HFFc6 (cell line): Measurements from ENCODE around the gene ZNF277. TPM values are rescaled to one million over a fixed set of nuclear protein-coding genes. Genes with fewer than 3 reads are reported as not detected.

Experiments
- DNase-seq: peaks from one replicate; pipeline ENCODE4 v3.0.0-alpha.2; 2018
- H3K27ac Mint-ChIP-seq: 2 replicates; pipeline ENCODE4 v1.8.0; 2020; ENCODE audit warnings: mild to moderate bottlenecking, mixed read lengths
- H3K27me3 Mint-ChIP-seq: 2 replicates; pipeline ENCODE4 v1.8.0; 2021; ENCODE audit warnings: mild to moderate bottlenecking, moderate library complexity, mixed read lengths; ENCODE audit not compliant: insufficient read depth
- H3K36me3 Mint-ChIP-seq: 2 replicates; pipeline ENCODE4 v1.8.0; 2021; ENCODE audit warnings: low read depth, mixed read lengths
- H3K4me1 Mint-ChIP-seq: 2 replicates; pipeline ENCODE4 v1.8.0; 2020; ENCODE audit warnings: low read depth, mixed read lengths
- H3K4me3 Mint-ChIP-seq: 2 replicates; pipeline ENCODE4 v1.8.0; 2020; ENCODE audit warnings: mild to moderate bottlenecking, moderate library complexity, mixed read lengths
- H3K9me3 Mint-ChIP-seq: 2 replicates; pipeline ENCODE4 v1.8.0; 2020; ENCODE audit warnings: mild to moderate bottlenecking, mixed read lengths
- total RNA-seq, 6 experiments: library from RNA; stranded (reverse); fragmentation: NEBNext Ultra II Directional; extraction: Animal tissue kit (Norgen Biotek cat#: 25700); gene quantifications; 2 replicates in 1 of 6; 3 replicates in 5 of 6; pipeline ENCODE4 v1.2.3, GENCODE V29; 2021
- TF ChIP-seq, protein P1 (sequence below): fragments of 200-600 bp; sonication (generic); IDR thresholded peaks from 2 replicates; pipeline ENCODE4 v1.5.0; 2021; ENCODE audit warnings: antibody characterized with exemption, mild to moderate bottlenecking

Gene ZNF277
- total RNA-seq, 6 experiments from 2014 or later = 9.5 to 14.6 (median 13.5) TPM

DNA sequence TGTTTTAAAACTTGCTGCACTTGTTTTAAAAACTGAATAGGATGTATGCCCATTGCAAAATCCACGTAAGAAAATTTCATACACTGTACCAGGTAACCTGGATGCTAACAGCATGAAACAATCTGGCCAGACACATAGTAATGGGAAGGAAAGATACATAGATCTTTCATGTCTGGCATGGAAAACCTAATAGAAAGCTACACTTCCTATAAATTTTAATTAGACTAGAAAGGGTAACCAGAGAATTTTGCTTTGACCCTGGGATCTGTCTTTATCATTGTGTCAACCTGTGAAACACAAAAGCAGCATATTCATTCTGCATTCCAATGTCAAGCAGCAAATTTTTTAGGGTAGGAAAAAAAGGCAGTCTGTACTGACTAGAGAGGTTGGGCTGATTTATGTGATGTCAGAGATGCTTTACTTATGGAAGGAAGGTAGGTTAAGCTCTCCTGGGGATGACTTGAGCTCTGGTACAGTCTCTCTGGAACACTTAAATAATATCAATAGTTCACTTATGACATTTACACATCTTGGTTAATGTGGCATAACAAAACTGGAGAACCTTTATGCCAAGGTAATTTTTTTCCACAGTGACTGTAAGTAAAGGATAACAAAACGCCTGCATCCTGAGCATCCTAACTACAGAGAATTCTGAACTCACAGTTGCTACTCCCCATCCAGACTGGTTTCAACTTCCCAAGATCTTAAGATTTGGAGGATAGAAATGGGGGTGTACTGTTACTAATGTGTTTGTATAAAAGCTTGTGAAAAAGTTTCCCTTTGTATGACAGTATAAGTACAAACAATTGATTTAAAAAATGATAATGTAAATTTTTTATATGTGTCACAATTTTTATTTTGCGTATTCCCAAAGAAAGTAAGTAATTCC is 45.0 kb upstream of the ZNF277 start:
- Mint-ChIP-seq H3K36me3 (no peaks in the 10 kb centered on the region), H3K4me3 (no peak overlapping the region), H3K4me1 (peaks cover 30% of the 10 kb centered on the region), H3K27ac (no peak overlapping the region), H3K9me3 (no peaks in the 10 kb centered on the region), H3K27me3 (no peaks in the 10 kb centered on the region; the same call in 1 of the 2 replicates)
- no peak for DNase-seq
- TF ChIP-seq, protein P1, sequence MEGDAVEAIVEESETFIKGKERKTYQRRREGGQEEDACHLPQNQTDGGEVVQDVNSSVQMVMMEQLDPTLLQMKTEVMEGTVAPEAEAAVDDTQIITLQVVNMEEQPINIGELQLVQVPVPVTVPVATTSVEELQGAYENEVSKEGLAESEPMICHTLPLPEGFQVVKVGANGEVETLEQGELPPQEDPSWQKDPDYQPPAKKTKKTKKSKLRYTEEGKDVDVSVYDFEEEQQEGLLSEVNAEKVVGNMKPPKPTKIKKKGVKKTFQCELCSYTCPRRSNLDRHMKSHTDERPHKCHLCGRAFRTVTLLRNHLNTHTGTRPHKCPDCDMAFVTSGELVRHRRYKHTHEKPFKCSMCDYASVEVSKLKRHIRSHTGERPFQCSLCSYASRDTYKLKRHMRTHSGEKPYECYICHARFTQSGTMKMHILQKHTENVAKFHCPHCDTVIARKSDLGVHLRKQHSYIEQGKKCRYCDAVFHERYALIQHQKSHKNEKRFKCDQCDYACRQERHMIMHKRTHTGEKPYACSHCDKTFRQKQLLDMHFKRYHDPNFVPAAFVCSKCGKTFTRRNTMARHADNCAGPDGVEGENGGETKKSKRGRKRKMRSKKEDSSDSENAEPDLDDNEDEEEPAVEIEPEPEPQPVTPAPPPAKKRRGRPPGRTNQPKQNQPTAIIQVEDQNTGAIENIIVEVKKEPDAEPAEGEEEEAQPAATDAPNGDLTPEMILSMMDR = no peak

DNA sequence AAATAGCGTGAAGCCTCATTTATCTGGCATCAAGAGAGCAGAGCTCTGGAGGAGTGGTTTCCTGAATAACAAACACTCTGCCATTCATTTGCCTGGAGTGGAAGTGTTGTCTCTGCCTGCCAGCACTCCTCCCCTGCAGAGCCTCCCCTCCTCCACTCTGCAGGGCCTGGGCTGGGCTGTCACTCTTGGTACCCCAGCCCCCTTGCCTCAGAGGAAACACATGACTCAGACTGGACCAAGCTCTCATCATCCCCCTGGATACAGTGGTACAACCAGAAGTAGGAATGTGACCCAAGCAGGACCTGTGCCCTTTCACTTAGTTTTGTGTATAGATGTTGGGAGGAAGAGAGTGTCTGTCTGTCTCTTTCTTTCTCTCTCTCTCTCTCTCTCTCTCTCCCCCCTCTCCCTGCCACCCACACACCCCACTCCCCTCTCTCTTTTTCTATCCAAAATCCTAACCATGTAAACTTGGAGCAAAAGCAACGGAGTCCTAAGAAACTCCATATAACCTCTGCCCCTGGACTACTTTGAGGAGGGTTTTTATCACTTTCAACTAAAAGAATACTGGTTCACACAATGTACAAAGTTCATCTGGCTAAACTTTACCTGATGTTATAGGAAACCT is 44.2 kb upstream of the ZNF277 start:
- Mint-ChIP-seq H3K36me3 (no peaks in the 10 kb centered on the region), H3K27ac (no peak overlapping the region), H3K4me1 (peaks cover 25% of the 10 kb centered on the region), H3K27me3 (no peaks in the 10 kb centered on the region; the same call in 1 of the 2 replicates), H3K9me3 (no peaks in the 10 kb centered on the region), H3K4me3 (no peak overlapping the region)
- TF ChIP-seq, protein P1 = no peak
- no peak for DNase-seq

DNA sequence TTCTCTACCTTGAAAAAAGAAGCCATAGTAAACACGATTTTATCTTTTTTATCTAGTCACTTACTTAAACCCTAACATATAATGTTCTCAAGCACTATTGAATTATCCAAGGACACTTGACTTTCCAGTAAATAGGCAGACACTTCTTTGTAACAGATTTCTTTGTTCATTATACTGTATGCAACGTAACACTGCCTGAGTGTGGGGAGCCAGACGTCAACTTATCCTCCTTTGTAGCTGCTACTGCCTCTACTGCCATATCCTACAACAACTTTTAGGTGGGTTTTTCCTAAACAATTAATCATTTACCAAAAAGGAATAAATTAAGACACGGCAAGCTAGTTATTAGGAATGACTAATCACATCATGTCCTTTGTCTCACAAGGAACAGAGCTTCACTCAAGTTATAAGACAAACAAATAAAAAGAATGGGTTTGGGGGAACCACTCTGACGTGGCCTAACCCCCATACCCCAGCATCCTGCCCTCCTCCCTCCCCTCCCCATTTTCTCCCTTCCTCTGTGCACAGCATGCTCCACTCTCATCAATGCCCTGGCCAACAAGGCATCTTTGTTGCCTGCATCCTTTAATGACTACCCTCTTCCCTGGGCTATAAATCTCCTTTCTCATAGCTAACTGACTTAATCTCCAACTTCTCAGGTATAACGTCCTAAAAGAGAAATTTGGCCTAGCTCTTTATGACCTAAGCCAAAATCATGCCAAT is 43.5 kb upstream of the ZNF277 start:
- no peak overlapping the region for H3K4me3 Mint-ChIP-seq
- no peak overlapping the region for H3K27ac Mint-ChIP-seq
- peaks cover 23% of the 10 kb centered on the region for H3K4me1 Mint-ChIP-seq
- H3K27me3 Mint-ChIP-seq = no peaks in the 10 kb centered on the region; the same call in 1 of the 2 replicates
- H3K36me3 Mint-ChIP-seq = no peaks in the 10 kb centered on the region
- no peaks in the 10 kb centered on the region for H3K9me3 Mint-ChIP-seq
- TF ChIP-seq, protein P1 = no peak
- DNase-seq = no peak

DNA sequence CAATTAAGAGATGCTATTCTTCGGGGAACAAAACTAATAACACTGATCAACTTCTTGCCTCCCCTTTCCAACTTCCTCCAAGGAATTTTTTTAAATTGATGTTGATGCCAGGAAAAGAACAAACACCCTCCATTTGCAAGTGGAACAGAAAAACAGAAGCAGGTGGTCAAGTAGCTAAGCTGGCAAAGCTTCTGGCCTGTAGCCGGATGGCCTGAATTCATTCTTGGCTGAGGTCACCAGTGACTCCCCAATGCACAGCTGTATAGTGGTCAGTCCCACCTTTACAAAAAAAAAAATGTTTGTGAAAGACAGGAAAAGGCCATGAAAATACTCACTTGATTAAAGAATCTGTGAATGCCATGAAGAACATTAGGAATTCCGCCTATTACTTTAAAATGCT is 39.3 kb upstream of the ZNF277 start:
- H3K27me3 Mint-ChIP-seq = no peaks in the 10 kb centered on the region; the same call in 1 of the 2 replicates
- H3K4me1 Mint-ChIP-seq = peaks cover 8% of the 10 kb centered on the region
- no peaks in the 10 kb centered on the region for H3K36me3 Mint-ChIP-seq
- TF ChIP-seq, protein P1 = no peak
- no peaks in the 10 kb centered on the region for H3K9me3 Mint-ChIP-seq
- no peak overlapping the region for H3K27ac Mint-ChIP-seq
- no peak overlapping the region for H3K4me3 Mint-ChIP-seq
- DNase-seq = no peak

DNA sequence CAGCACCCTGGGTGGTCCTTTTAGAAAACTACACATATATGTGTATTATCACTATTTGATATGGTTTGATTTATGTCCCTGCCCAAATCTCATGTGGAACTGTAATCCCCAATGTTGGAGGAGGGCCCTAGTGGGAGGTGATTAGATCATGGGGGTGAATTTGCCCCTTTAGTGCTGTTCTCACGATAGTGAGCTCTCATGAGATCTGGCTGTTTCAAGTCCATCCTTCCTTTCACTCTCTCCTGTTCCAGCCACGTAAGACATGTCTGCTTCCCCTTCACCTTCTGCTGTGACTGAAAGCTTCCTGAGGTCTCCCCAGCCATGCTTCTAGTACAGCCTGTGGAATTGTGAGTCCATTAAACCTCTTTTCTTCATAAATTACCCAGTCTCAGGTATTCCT is 37.6 kb upstream of the ZNF277 start:
- no peak for DNase-seq
- H3K9me3 Mint-ChIP-seq = no peaks in the 10 kb centered on the region
- no peak overlapping the region for H3K4me3 Mint-ChIP-seq
- no peaks in the 10 kb centered on the region for H3K36me3 Mint-ChIP-seq
- TF ChIP-seq, protein P1 = no peak
- no peaks in the 10 kb centered on the region for H3K27me3 Mint-ChIP-seq
- H3K27ac Mint-ChIP-seq = no peak overlapping the region
- H3K4me1 Mint-ChIP-seq = peaks cover 5% of the 10 kb centered on the region; the same call in 1 of the 2 replicates
